H1 (cell line): ENCODE measurements around the gene NDNF. TPM values are rescaled to one million over a fixed set of nuclear protein-coding genes. Genes with fewer than 3 reads are reported as not detected.

ENCODE experiments used
- CTCF ChIA-PET: fragments of 300-600 bp; sonication (Branson Sonifier 250); formaldehyde crosslinking; loops from one replicate; lab custom pipeline; 2021; ENCODE audit not compliant: partially characterized antibody; lab: Charles Lee
- POLR2A ChIA-PET: fragments of 300-600 bp; sonication (Branson Sonifier 250); formaldehyde crosslinking; loops from one replicate; lab custom pipeline; 2021; ENCODE audit warnings: inconsistent platforms; ENCODE audit not compliant: partially characterized antibody; lab: Charles Lee
- DNase-seq, 2 experiments: peaks; one replicate each; pipeline versions ENCODE4 v3.0.0 to v3.0.0-alpha.2; 2010 to 2022; ENCODE audit warnings: low spot score in 2 of 2, low read depth in 1 of 2, mixed read lengths in 1 of 2
- FAIRE-seq: peaks from 2 replicates; lab custom pipeline; 2011; peaks lifted over from hg19 to GRCh38; lab: Jason Lieb, UNC
- H2AFZ ChIP-seq: 2 replicates; pipeline ENCODE4 v1.8.1; 2012; ENCODE audit warnings: low read length, inconsistent platforms
- H2AK5ac ChIP-seq: 2 replicates; pipeline ENCODE4 v1.6.1; 2013; ENCODE audit warnings: low read depth, low read length
- H2BK120ac ChIP-seq: replicated peaks from 2 replicates; pipeline ENCODE3; 2013; ENCODE audit warnings: low read depth, low read length, inconsistent platforms
- H2BK12ac ChIP-seq: 2 replicates; pipeline ENCODE4 v1.6.1; 2013; ENCODE audit warnings: low read depth, low read length
- H2BK15ac ChIP-seq: 2 replicates; pipeline ENCODE4 v1.6.1; 2013; ENCODE audit warnings: low read length
- H2BK20ac ChIP-seq: 2 replicates; pipeline ENCODE4 v1.6.1; 2013; ENCODE audit warnings: low read length
- H2BK5ac ChIP-seq: 2 replicates; pipeline ENCODE4 v1.6.1; 2013; ENCODE audit warnings: low read depth, low read length
- H3K14ac ChIP-seq: 2 replicates; pipeline ENCODE4 v1.6.1; 2013; ENCODE audit warnings: inconsistent platforms; ENCODE audit not compliant: insufficient read length
- H3K18ac ChIP-seq: 2 replicates; pipeline ENCODE4 v1.6.1; 2013; ENCODE audit warnings: low read length; ENCODE audit errors: extremely low read depth
- H3K23ac ChIP-seq: 2 replicates; pipeline ENCODE4 v1.6.1; 2013; ENCODE audit warnings: inconsistent platforms; ENCODE audit not compliant: insufficient read length
- H3K23me2 ChIP-seq: 2 replicates; pipeline ENCODE4 v1.6.1; 2013; ENCODE audit warnings: low read depth, low read length
- H3K27ac ChIP-seq: 2 replicates; pipeline ENCODE4 v1.6.1; 2011; ENCODE audit warnings: low read depth, low read length, inconsistent platforms
- H3K27me3 ChIP-seq, 4 experiments: replicated peaks in 1 of 4; 1 replicate in 1 of 4; 2 replicates in 3 of 4; pipeline versions ENCODE4 v1.6.1 to v1.8.1; 2011 to 2013; ENCODE audit warnings: low read length in 3 of 4, mild to moderate bottlenecking in 3 of 4, inconsistent platforms in 2 of 4, mixed read lengths in 2 of 4, moderate library complexity in 1 of 4; ENCODE audit not compliant: control insufficient read depth in 3 of 4, insufficient read depth in 3 of 4; ENCODE audit errors: extremely low read depth in 1 of 4
- H3K36me3 ChIP-seq, 4 experiments: 2 replicates each; pipeline versions ENCODE4 v1.6.1 to v1.8.1; 2011 to 2013; ENCODE audit warnings: mild to moderate bottlenecking in 4 of 4, low read length in 3 of 4, moderate library complexity in 2 of 4, control low read depth in 1 of 4, inconsistent platforms in 1 of 4; ENCODE audit not compliant: insufficient read depth in 4 of 4, control insufficient read depth in 2 of 4
- H3K4ac ChIP-seq: replicated peaks from 2 replicates; pipeline ENCODE3; 2013; ENCODE audit warnings: low read length, low read depth, mixed read lengths, inconsistent platforms; ENCODE audit not compliant: insufficient read length
- H3K4me1 ChIP-seq, 4 experiments: replicated peaks in 1 of 4; 1 replicate in 1 of 4; 2 replicates in 3 of 4; pipeline versions ENCODE4 v1.6.1 to v1.8.1; 2011 to 2013; ENCODE audit warnings: low read length in 3 of 4, inconsistent platforms in 2 of 4, mixed read lengths in 1 of 4; ENCODE audit not compliant: insufficient read depth in 4 of 4, control insufficient read depth in 3 of 4
- H3K4me2 ChIP-seq, 2 experiments: 2 replicates each; pipeline versions ENCODE4 v1.6.1 to v1.8.1; 2011 to 2013; ENCODE audit warnings: low read depth in 2 of 2, low read length in 2 of 2, control low read depth in 1 of 2, inconsistent platforms in 1 of 2, mild to moderate bottlenecking in 1 of 2; ENCODE audit not compliant: insufficient read depth in 1 of 2
- H3K4me3 ChIP-seq, 4 experiments: fragments of 200-600, 300-600 bp in 1 of 4; sonication (generic), shearing (Covaris generic), sonication (Bioruptor Twin) in 1 of 4; 2 replicates each; pipeline versions ENCODE4 v1.5.1 to v1.8.1; 2011 to 2016; ENCODE audit warnings: low read length in 4 of 4, low read depth in 3 of 4, control low read depth in 2 of 4, inconsistent platforms in 2 of 4, mild to moderate bottlenecking in 2 of 4, mixed read lengths in 1 of 4, moderate library complexity in 1 of 4; ENCODE audit not compliant: insufficient read depth in 2 of 4; ENCODE audit errors: extremely low read depth in 1 of 4
- H3K56ac ChIP-seq: replicated peaks from 2 replicates; pipeline ENCODE3; 2013; ENCODE audit warnings: low read depth, mild to moderate bottlenecking, mixed read lengths, low read length, inconsistent platforms; ENCODE audit not compliant: insufficient read length
- H3K79me1 ChIP-seq: 2 replicates; pipeline ENCODE4 v1.6.1; 2013; ENCODE audit warnings: low read depth, low read length, control low read depth
- H3K79me2 ChIP-seq, 2 experiments: 2 replicates each; pipeline versions ENCODE4 v1.6.1 to v1.8.1; 2012 to 2013; ENCODE audit warnings: low read length in 2 of 2, mild to moderate bottlenecking in 2 of 2, inconsistent platforms in 1 of 2; ENCODE audit not compliant: insufficient read depth in 2 of 2, control insufficient read depth in 1 of 2
- H3K9ac ChIP-seq, 4 experiments: replicated peaks in 1 of 4; 1 replicate in 1 of 4; 2 replicates in 3 of 4; pipeline versions ENCODE4 v1.6.1 to v1.8.1; 2011 to 2013; ENCODE audit warnings: low read depth in 3 of 4, low read length in 3 of 4, control low read depth in 2 of 4, mild to moderate bottlenecking in 2 of 4, moderate library complexity in 2 of 4, inconsistent platforms in 1 of 4; ENCODE audit errors: extremely low read depth in 1 of 4
- H3K9me3 ChIP-seq, 2 experiments: 2 replicates each; pipeline versions ENCODE4 v1.6.1 to v1.8.1; 2012 to 2013; ENCODE audit warnings: mild to moderate bottlenecking in 2 of 2, moderate library complexity in 2 of 2, control low read depth in 1 of 2, inconsistent platforms in 1 of 2, low read depth in 1 of 2, low read length in 1 of 2, mixed read lengths in 1 of 2; ENCODE audit not compliant: insufficient read depth in 2 of 2
- H4K20me1 ChIP-seq, 2 experiments: replicated peaks in 1 of 2; 2 replicates each; pipeline versions ENCODE3 to v1.8.1; 2011 to 2013; ENCODE audit warnings: inconsistent platforms in 2 of 2, low read length in 2 of 2, mild to moderate bottlenecking in 1 of 2; ENCODE audit not compliant: insufficient read depth in 2 of 2, control insufficient read depth in 1 of 2
- H4K5ac ChIP-seq: 2 replicates; pipeline ENCODE4 v1.6.1; 2013; ENCODE audit warnings: low read length, low read depth, mixed read lengths, inconsistent platforms; ENCODE audit not compliant: insufficient read length
- H4K8ac ChIP-seq: 2 replicates; pipeline ENCODE4 v1.8.0; 2013; ENCODE audit warnings: mild to moderate bottlenecking, moderate library complexity, low read length, inconsistent platforms; ENCODE audit not compliant: insufficient read depth; ENCODE audit errors: extremely low read depth
- H4K91ac ChIP-seq: replicated peaks from 2 replicates; pipeline ENCODE3; 2013; ENCODE audit warnings: low read length, mixed read lengths, inconsistent platforms; ENCODE audit not compliant: insufficient read length
- CHD2 ChIP-seq: IDR thresholded peaks from 2 replicates; pipeline ENCODE4 v1.6.1; 2012; ENCODE audit warnings: low read length, improper control_type of control experiment
- POLR2AphosphoS5 ChIP-seq: IDR thresholded peaks from 2 replicates; pipeline ENCODE4 v1.6.1; 2011; ENCODE audit warnings: low read depth, low read length
- RXRA ChIP-seq: IDR thresholded peaks from 2 replicates; pipeline ENCODE4 v1.6.1; 2011; ENCODE audit warnings: low read depth, mild to moderate bottlenecking, low read length, moderate library complexity; ENCODE audit not compliant: insufficient read depth
- SP2 ChIP-seq: IDR thresholded peaks from 2 replicates; pipeline ENCODE4 v1.6.1; 2012; ENCODE audit warnings: mild to moderate bottlenecking, low read length, inconsistent platforms
- SRF ChIP-seq: IDR thresholded peaks from 2 replicates; pipeline ENCODE4 v1.6.1; 2011; ENCODE audit warnings: mild to moderate bottlenecking, low read depth, low read length, moderate library complexity
- polyA plus RNA-seq, 7 experiments: library from polyadenylated mRNA; depleted of rRNA in 3 of 7; stranded (reverse) in 5 of 7; unstranded in 2 of 7; fragments of >200 nt in 5 of 7; fragments of 200-250 nt in 2 of 7; gene quantifications; 1 replicate in 5 of 7; 2 replicates in 1 of 7; 4 replicates in 1 of 7; pipeline versions ENCODE4 v1.2.1 to v1.2.3, GENCODE V29; 2011 to 2013; ENCODE audit warnings: missing spikeins in 2 of 7, mixed read lengths in 2 of 7
- total RNA-seq: library from RNA; stranded (reverse); fragmentation: NEBNext Ultra II Directional; extraction: Animal tissue kit (Norgen Biotek cat#: 25700); gene quantifications from 2 replicates; pipeline ENCODE4 v1.2.1, GENCODE V29; 2021

Gene NDNF
- total and polyA plus RNA-seq, 2 of the 8 experiments (the other 6 are each of a cell fraction or from before 2014, with no cell fraction given): 0.70 to 1.6 TPM

GRCh38 chr4:121093261-121093660 is 20.9 kb upstream of the NDNF start (continued):
- no peak for TF ChIP-seq SP2
- TF ChIP-seq, all 59 proteins: peak for 0

- Histone ChIP-seq H2BK5ac (no peak overlapping the region), H3K56ac (no peak overlapping the region), H3K9me3 (no peaks in the 10 kb centered on the region), H4K8ac (no peak overlapping the region), H3K4me1 (no peaks in the 10 kb centered on the region), H3K4ac (no peak overlapping the region), H4K91ac (no peak overlapping the region), H2BK20ac (no peak overlapping the region), H2AK5ac (no peak overlapping the region), H2BK120ac (no peak overlapping the region), H3K23ac (no peak overlapping the region), H4K5ac (no peak overlapping the region), H4K20me1 (no peaks in the 10 kb centered on the region), H3K79me1 (no peaks in the 10 kb centered on the region), H2AFZ (no peak overlapping the region), H3K27me3 (no peaks in the 10 kb centered on the region), H3K79me2 (no peaks in the 10 kb centered on the region), H2BK12ac (no peak overlapping the region), H3K18ac (no peak overlapping the region), H3K27ac (no peak overlapping the region), H3K9ac (no peak overlapping the region), H3K4me3 (no peak overlapping the region), H3K4me2 (no peak overlapping the region), H2BK15ac (no peak overlapping the region), H3K14ac (no peak overlapping the region), H3K23me2 (no peaks in the 10 kb centered on the region), H3K36me3 (no peaks in the 10 kb centered on the region)
- ChIA-PET CTCF (interaction anchor here (0.8 to 1.3 kb wide), 4 partner anchors 18 to 936 kb away, joined by 3 to 4 read pairs (median 3); no protein-coding TSS in a partner anchor), POLR2A (no interaction called here)
- DNase-seq: no peak
- no peak for FAIRE-seq
- TF ChIP-seq RXRA (no peak), CHD2 (no peak), POLR2AphosphoS5 (no peak), SRF (no peak)
Observed at GRCh38 chr4:121091941-121092340, 19.6 kb upstream of the NDNF start.
